Lower lobe of right lung (tissue), 2 donors: ENCODE results near the gene GAPDHS. TPM values are rescaled to one million over a fixed set of nuclear protein-coding genes. Genes with fewer than 3 reads are reported as not detected.

Experiments used
- ATAC-seq, 2 donors: fragments of 200-7000 bp; cut with Tn5 transposase; one replicate each; pipeline ENCODE4 v1.9.1; 2020 to 2022; ENCODE audit warnings: mild to moderate bottlenecking in 2 of 2, moderate library complexity in 2 of 2
- DNase-seq: peaks from one replicate; pipeline ENCODE4 v3.0.0-alpha.2; 2020
- H3K27ac ChIP-seq: fragments of 200-600 bp; one replicate; pipeline ENCODE4 v1.8.0; 2022
- H3K27me3 ChIP-seq: fragments of 200-600 bp; one replicate; pipeline ENCODE4 v1.8.0; 2022; ENCODE audit warnings: low read depth
- H3K36me3 ChIP-seq: fragments of 200-600 bp; one replicate; pipeline ENCODE4 v1.8.0; 2022; ENCODE audit warnings: mild to moderate bottlenecking
- H3K4me1 ChIP-seq: fragments of 200-600 bp; one replicate; pipeline ENCODE4 v1.8.0; 2022
- H3K4me3 ChIP-seq: fragments of 200-600 bp; one replicate; pipeline ENCODE4 v1.8.0; 2022; ENCODE audit warnings: mild to moderate bottlenecking
- H3K9me3 ChIP-seq: fragments of 200-600 bp; one replicate; pipeline ENCODE4 v1.8.0; 2022
- intact Hi-C: fragments of 100-400 bp; cut with DNase I; formaldehyde crosslinking; loops from one replicate; pipeline ENCODE4 v1.11.0; 2022
- total RNA-seq: library from RNA; stranded (reverse); fragmentation: NEBNext Ultra II Directional; extraction: Animal tissue kit (Norgen Biotek cat#: 25700); gene quantifications from one replicate; pipeline ENCODE4 v1.2.1, GENCODE V29; 2021
- TF ChIP-seq, protein P1 (sequence below): fragments of 200-600 bp; IDR thresholded peaks from one replicate; pipeline ENCODE4 v1.8.0; 2022; ENCODE audit warnings: antibody characterized with exemption, mild to moderate bottlenecking
- donor health status: DM: no; HTN: yes; CAD: no; lungs with severe emphysema.

The GAPDHS gene
- total RNA-seq, 1 donor from 2014 or later, result not detected

- H3K9me3 ChIP-seq, result no peaks in the 10 kb centered on the region
- TF ChIP-seq, protein P1, sequence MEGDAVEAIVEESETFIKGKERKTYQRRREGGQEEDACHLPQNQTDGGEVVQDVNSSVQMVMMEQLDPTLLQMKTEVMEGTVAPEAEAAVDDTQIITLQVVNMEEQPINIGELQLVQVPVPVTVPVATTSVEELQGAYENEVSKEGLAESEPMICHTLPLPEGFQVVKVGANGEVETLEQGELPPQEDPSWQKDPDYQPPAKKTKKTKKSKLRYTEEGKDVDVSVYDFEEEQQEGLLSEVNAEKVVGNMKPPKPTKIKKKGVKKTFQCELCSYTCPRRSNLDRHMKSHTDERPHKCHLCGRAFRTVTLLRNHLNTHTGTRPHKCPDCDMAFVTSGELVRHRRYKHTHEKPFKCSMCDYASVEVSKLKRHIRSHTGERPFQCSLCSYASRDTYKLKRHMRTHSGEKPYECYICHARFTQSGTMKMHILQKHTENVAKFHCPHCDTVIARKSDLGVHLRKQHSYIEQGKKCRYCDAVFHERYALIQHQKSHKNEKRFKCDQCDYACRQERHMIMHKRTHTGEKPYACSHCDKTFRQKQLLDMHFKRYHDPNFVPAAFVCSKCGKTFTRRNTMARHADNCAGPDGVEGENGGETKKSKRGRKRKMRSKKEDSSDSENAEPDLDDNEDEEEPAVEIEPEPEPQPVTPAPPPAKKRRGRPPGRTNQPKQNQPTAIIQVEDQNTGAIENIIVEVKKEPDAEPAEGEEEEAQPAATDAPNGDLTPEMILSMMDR, result no peak
- no peak overlapping the region for H3K27ac ChIP-seq
- intact Hi-C loops, result no loop called here
- ATAC-seq, result no peak
- DNase-seq, result no peak
- H3K4me3 ChIP-seq, result no peak overlapping the region
- H3K36me3 ChIP-seq, result no peaks in the 10 kb centered on the region
- peaks cover 9% of the 10 kb centered on the region for H3K27me3 ChIP-seq
- H3K4me1 ChIP-seq, result no peaks in the 10 kb centered on the region
Measured at GRCh38 chr19:35517342-35517741, 15.9 kb upstream of the GAPDHS start.

- H3K4me3 ChIP-seq, result no peak overlapping the region
- no peaks in the 10 kb centered on the region for H3K9me3 ChIP-seq
- H3K36me3 ChIP-seq, result no peaks in the 10 kb centered on the region
- intact Hi-C loops, result no loop called here
- H3K27me3 ChIP-seq, result peaks cover 9% of the 10 kb centered on the region
- no peak overlapping the region for H3K27ac ChIP-seq
- ATAC-seq, result peak; percentile 49 to 62
- TF ChIP-seq, protein P1, result no peak
- DNase-seq, result no peak
- no peaks in the 10 kb centered on the region for H3K4me1 ChIP-seq
Measured at GRCh38 chr19:35518313-35518712, 14.9 kb upstream of the GAPDHS start.

GRCh38 chr19:35519291-35519690 is 14.0 kb upstream of the GAPDHS start:
- TF ChIP-seq, protein P1, result no peak
- H3K4me1 ChIP-seq, result no peaks in the 10 kb centered on the region
- H3K4me3 ChIP-seq, result no peak overlapping the region
- no peak overlapping the region for H3K27ac ChIP-seq
- H3K9me3 ChIP-seq, result no peaks in the 10 kb centered on the region
- intact Hi-C loops, result no loop called here
- no peak for DNase-seq
- no peak for ATAC-seq
- H3K36me3 ChIP-seq, result no peaks in the 10 kb centered on the region
- H3K27me3 ChIP-seq, result peaks cover 2% of the 10 kb centered on the region

- intact Hi-C loops, result no loop called here
- H3K27ac ChIP-seq, result no peak overlapping the region
- H3K4me3 ChIP-seq, result no peak overlapping the region
Measured at GRCh38 chr19:35521124-35521743, 12.0 kb upstream of the GAPDHS start.

GRCh38 chr19:35522745-35523327 is 10.4 kb upstream of the GAPDHS start:
- intact Hi-C loops, result no loop called here
- ATAC-seq, result no peak
- Histone ChIP-seq H3K4me3 (no peak overlapping the region), H3K4me1 (no peaks in the 10 kb centered on the region), H3K9me3 (no peaks in the 10 kb centered on the region), H3K27ac (no peak overlapping the region), H3K36me3 (no peaks in the 10 kb centered on the region), H3K27me3 (peaks cover 15% of the 10 kb centered on the region)
- DNase-seq, result no peak
- TF ChIP-seq, protein P1, result no peak

More at GRCh38 chr19:35521124-35521743, 12.0 kb upstream of the GAPDHS start:
- TF ChIP-seq, protein P1, result no peak
- Histone ChIP-seq H3K27me3 (peaks cover 9% of the 10 kb centered on the region), H3K9me3 (no peaks in the 10 kb centered on the region), H3K36me3 (no peaks in the 10 kb centered on the region), H3K4me1 (no peaks in the 10 kb centered on the region)
- DNase-seq, result no peak
- no peak for ATAC-seq
